Ishikawa (cell line): ENCODE data around the gene ZNF594.

Experiments
- CREB1 ChIP-seq: IDR thresholded peaks from 2 replicates; pipeline ENCODE4 v1.6.1; 2012; ENCODE audit warnings: low read depth
- RAD21 ChIP-seq: IDR thresholded peaks from 2 replicates; pipeline ENCODE4 v1.6.1; 2012; ENCODE audit warnings: low read depth
- TAF1 ChIP-seq: IDR thresholded peaks from 2 replicates; pipeline ENCODE4 v1.6.1; 2012; ENCODE audit warnings: low read depth, mild to moderate bottlenecking
- TEAD4 ChIP-seq: IDR thresholded peaks from 2 replicates; pipeline ENCODE4 v1.6.1; 2012
- ZBTB7A ChIP-seq: IDR thresholded peaks from 2 replicates; pipeline ENCODE4 v1.6.1; 2012; ENCODE audit warnings: low read depth
- TF ChIP-seq, protein P1 (sequence below): IDR thresholded peaks from 2 replicates; pipeline ENCODE4 v1.6.1; 2012; ENCODE audit warnings: low read depth, mild to moderate bottlenecking
- TF ChIP-seq, protein P2 (sequence below): IDR thresholded peaks from 2 replicates; pipeline ENCODE4 v1.6.1; 2012

DNA sequence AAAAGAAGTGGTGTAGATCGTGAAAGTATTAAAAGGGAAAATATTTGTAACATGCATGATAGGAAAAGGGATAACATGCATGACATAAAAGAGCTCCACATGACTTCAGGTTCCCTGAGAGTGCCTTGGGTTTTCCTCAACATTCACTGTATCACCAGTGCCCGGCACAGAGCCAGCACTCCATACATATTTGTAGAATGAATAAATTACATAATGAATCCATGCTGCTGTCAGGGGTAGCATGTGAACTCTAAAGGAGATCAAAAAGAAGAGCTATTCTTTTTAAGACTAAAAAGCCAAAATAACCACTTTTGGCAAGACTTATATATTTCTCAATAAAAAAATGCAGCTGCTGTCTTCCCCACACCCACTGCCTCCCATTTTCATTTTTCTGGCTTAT, 2.7 kb upstream of the ZNF594 start:
- TF ChIP-seq CREB1, result no peak
- TF ChIP-seq TEAD4, result no peak
- TF ChIP-seq RAD21, result no peak
- TF ChIP-seq, protein P1, sequence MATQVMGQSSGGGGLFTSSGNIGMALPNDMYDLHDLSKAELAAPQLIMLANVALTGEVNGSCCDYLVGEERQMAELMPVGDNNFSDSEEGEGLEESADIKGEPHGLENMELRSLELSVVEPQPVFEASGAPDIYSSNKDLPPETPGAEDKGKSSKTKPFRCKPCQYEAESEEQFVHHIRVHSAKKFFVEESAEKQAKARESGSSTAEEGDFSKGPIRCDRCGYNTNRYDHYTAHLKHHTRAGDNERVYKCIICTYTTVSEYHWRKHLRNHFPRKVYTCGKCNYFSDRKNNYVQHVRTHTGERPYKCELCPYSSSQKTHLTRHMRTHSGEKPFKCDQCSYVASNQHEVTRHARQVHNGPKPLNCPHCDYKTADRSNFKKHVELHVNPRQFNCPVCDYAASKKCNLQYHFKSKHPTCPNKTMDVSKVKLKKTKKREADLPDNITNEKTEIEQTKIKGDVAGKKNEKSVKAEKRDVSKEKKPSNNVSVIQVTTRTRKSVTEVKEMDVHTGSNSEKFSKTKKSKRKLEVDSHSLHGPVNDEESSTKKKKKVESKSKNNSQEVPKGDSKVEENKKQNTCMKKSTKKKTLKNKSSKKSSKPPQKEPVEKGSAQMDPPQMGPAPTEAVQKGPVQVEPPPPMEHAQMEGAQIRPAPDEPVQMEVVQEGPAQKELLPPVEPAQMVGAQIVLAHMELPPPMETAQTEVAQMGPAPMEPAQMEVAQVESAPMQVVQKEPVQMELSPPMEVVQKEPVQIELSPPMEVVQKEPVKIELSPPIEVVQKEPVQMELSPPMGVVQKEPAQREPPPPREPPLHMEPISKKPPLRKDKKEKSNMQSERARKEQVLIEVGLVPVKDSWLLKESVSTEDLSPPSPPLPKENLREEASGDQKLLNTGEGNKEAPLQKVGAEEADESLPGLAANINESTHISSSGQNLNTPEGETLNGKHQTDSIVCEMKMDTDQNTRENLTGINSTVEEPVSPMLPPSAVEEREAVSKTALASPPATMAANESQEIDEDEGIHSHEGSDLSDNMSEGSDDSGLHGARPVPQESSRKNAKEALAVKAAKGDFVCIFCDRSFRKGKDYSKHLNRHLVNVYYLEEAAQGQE, result no peak
- TF ChIP-seq ZBTB7A, result no peak
- TF ChIP-seq, protein P2, sequence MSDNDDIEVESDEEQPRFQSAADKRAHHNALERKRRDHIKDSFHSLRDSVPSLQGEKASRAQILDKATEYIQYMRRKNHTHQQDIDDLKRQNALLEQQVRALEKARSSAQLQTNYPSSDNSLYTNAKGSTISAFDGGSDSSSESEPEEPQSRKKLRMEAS, result no peak
- no peak for TF ChIP-seq TAF1
